ACC112 (cell line): Measurements from ENCODE around the gene MYO18A.

Experiments
- H2AFZ ChIP-seq: fragments of 200-600 bp; sonication (generic); one replicate; pipeline ENCODE4 v1.6.0; 2017; ENCODE audit warnings: antibody characterized with exemption, low read length; ENCODE audit not compliant: unreplicated experiment
- H3K27ac ChIP-seq: fragments of 200-600 bp; sonication (generic); 2 replicates; pipeline ENCODE4 v1.5.1; 2014; ENCODE audit warnings: low read depth, mild to moderate bottlenecking, antibody characterized with exemption, low read length, moderate library complexity
- H3K27me3 ChIP-seq: fragments of 200-600 bp; sonication (generic); 2 replicates; pipeline ENCODE4 v1.6.1; 2014; ENCODE audit warnings: mild to moderate bottlenecking, antibody characterized with exemption, low read length, moderate library complexity, mixed read lengths; ENCODE audit not compliant: insufficient read depth
- H3K36me3 ChIP-seq: fragments of 200-600 bp; sonication (generic); 2 replicates; pipeline ENCODE4 v1.6.1; 2016; ENCODE audit warnings: mild to moderate bottlenecking, antibody characterized with exemption, low read length, moderate library complexity, mixed read lengths; ENCODE audit not compliant: insufficient read depth
- H3K4me1 ChIP-seq: fragments of 200-600 bp; sonication (generic); one replicate; pipeline ENCODE4 v1.6.1; 2016; ENCODE audit warnings: low read length, mixed read lengths; ENCODE audit not compliant: insufficient read depth, unreplicated experiment, control insufficient read depth
- H3K4me3 ChIP-seq: fragments of 200-600 bp; sonication (generic); 2 replicates; pipeline ENCODE4 v1.5.1; 2014; ENCODE audit warnings: mild to moderate bottlenecking, low read depth, low read length
- H3K79me2 ChIP-seq: fragments of 200-600 bp; sonication (generic); one replicate; pipeline ENCODE4 v1.6.0; 2016; ENCODE audit warnings: low read length; ENCODE audit not compliant: control insufficient read depth, unreplicated experiment, insufficient read depth

MYO18A gene

GRCh38 chr17:29111816-29112499 is 68.2 kb downstream of the MYO18A start:
- Histone ChIP-seq H3K79me2 (no peaks in the 10 kb centered on the region), H3K4me3 (no peak overlapping the region), H3K27me3 (no peaks in the 10 kb centered on the region), H3K27ac (no peak overlapping the region), H3K4me1 (peaks cover 32% of the 10 kb centered on the region), H3K36me3 (no peaks in the 10 kb centered on the region; the same call in 1 of the 2 replicates), H2AFZ (no peak overlapping the region)

- no peak overlapping the region for H3K27ac ChIP-seq
- H3K36me3 ChIP-seq: no peaks in the 10 kb centered on the region; the same call in 1 of the 2 replicates
- H3K4me1 ChIP-seq: peaks cover 28% of the 10 kb centered on the region
- no peak overlapping the region for H2AFZ ChIP-seq
- no peaks in the 10 kb centered on the region for H3K79me2 ChIP-seq
- H3K4me3 ChIP-seq: no peak overlapping the region
- no peaks in the 10 kb centered on the region for H3K27me3 ChIP-seq
Observed at GRCh38 chr17:29110372-29110757, 69.8 kb downstream of the MYO18A start.

GRCh38 chr17:29109477-29110371 is 70.5 kb downstream of the MYO18A start:
- Histone ChIP-seq H3K79me2 (no peaks in the 10 kb centered on the region), H3K4me1 (peaks cover 28% of the 10 kb centered on the region), H2AFZ (no peak overlapping the region), H3K27me3 (no peaks in the 10 kb centered on the region), H3K27ac (no peak overlapping the region), H3K36me3 (no peaks in the 10 kb centered on the region; the same call in 1 of the 2 replicates), H3K4me3 (no peak overlapping the region)

GRCh38 chr17:29108823-29109476 is 71.2 kb downstream of the MYO18A start:
- Histone ChIP-seq H2AFZ (no peak overlapping the region), H3K4me1 (peaks cover 28% of the 10 kb centered on the region), H3K4me3 (no peak overlapping the region), H3K79me2 (no peaks in the 10 kb centered on the region), H3K36me3 (no peaks in the 10 kb centered on the region; the same call in 1 of the 2 replicates), H3K27me3 (no peaks in the 10 kb centered on the region), H3K27ac (no peak overlapping the region)

GRCh38 chr17:29107933-29108822 is 72.0 kb downstream of the MYO18A start:
- no peak overlapping the region for H2AFZ ChIP-seq
- no peaks in the 10 kb centered on the region for H3K27me3 ChIP-seq
- no peak overlapping the region for H3K4me3 ChIP-seq
- no peaks in the 10 kb centered on the region for H3K79me2 ChIP-seq
- no peak overlapping the region for H3K27ac ChIP-seq
- H3K4me1 ChIP-seq: peaks cover 21% of the 10 kb centered on the region
- no peaks in the 10 kb centered on the region; the same call in 1 of the 2 replicates for H3K36me3 ChIP-seq

GRCh38 chr17:29107084-29107483 is 73.1 kb downstream of the MYO18A start:
- Histone ChIP-seq H3K4me1 (peaks cover 10% of the 10 kb centered on the region), H3K27ac (no peak overlapping the region), H2AFZ (no peak overlapping the region), H3K79me2 (no peaks in the 10 kb centered on the region), H3K27me3 (no peaks in the 10 kb centered on the region), H3K4me3 (no peak overlapping the region), H3K36me3 (no peaks in the 10 kb centered on the region; the same call in 1 of the 2 replicates)

- no peaks in the 10 kb centered on the region for H3K79me2 ChIP-seq
Observed at GRCh38 chr17:29103341-29103740, 76.9 kb downstream of the MYO18A start.

GRCh38 chr17:29102741-29103181 is 77.4 kb downstream of the MYO18A start:
- Histone ChIP-seq H2AFZ (no peak overlapping the region), H3K27ac (no peak overlapping the region), H3K79me2 (no peaks in the 10 kb centered on the region), H3K27me3 (no peaks in the 10 kb centered on the region), H3K4me3 (no peak overlapping the region), H3K36me3 (no peaks in the 10 kb centered on the region), H3K4me1 (peaks cover under 1% of the 10 kb centered on the region)

More at GRCh38 chr17:29103341-29103740, 76.9 kb downstream of the MYO18A start:
- no peak overlapping the region for H2AFZ ChIP-seq
- H3K27ac ChIP-seq: no peak overlapping the region
- no peaks in the 10 kb centered on the region for H3K36me3 ChIP-seq
- peaks cover 7% of the 10 kb centered on the region for H3K4me1 ChIP-seq
- H3K27me3 ChIP-seq: no peaks in the 10 kb centered on the region
- no peak overlapping the region for H3K4me3 ChIP-seq

- Histone ChIP-seq H3K4me1 (no peaks in the 10 kb centered on the region), H3K4me3 (no peak overlapping the region), H3K36me3 (no peaks in the 10 kb centered on the region), H3K79me2 (no peaks in the 10 kb centered on the region), H3K27ac (no peak overlapping the region), H3K27me3 (no peaks in the 10 kb centered on the region), H2AFZ (no peak overlapping the region)
Observed at GRCh38 chr17:29102046-29102445, 78.2 kb downstream of the MYO18A start.

GRCh38 chr17:29100296-29100695 is 79.9 kb downstream of the MYO18A start:
- H3K27ac ChIP-seq: no peak overlapping the region
- H3K27me3 ChIP-seq: no peaks in the 10 kb centered on the region
- H3K4me3 ChIP-seq: no peak overlapping the region
- no peak overlapping the region for H2AFZ ChIP-seq
- no peaks in the 10 kb centered on the region for H3K4me1 ChIP-seq
- no peaks in the 10 kb centered on the region for H3K79me2 ChIP-seq
- H3K36me3 ChIP-seq: no peaks in the 10 kb centered on the region
